NCI-H2196 treated with DMSO at 0.1 percent for 48 hours (cell line): Measurements from ENCODE around the gene XDH.

ENCODE experiments used
- DNase-seq: peaks from one replicate; lab custom pipeline; 2025; ENCODE audit not compliant: unreplicated experiment; lab: John Stamatoyannopoulos, UW

The XDH gene

GRCh38 chr2:31414601-31415241 is at the start of gene XDH:
XDH (minus strand) TSS chr2:31414742; CDS start chr2:31414666, 76 bp downstream.
- DNase-seq = peak; percentile 71

DNA sequence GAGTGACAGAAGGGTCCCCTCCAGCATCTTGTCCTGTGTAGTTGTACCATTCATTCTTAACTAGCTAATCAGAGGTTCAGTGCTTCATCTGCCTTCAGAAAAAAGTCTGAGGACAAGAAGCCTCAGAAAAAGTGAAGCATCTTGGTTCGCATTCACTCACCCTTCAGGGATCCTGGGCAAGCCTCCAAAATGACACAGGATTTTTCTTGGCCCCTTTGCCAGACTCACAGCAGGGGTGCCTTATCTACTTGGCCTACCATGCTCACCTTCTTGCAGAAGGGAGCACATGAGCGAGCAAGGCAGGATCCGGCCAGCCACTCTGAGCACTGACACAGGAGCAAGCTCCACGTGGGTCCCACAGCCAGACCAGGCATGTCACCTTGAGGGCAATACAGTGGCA is 43.1 kb upstream of the XDH start:
- DNase-seq = no peak

DNA sequence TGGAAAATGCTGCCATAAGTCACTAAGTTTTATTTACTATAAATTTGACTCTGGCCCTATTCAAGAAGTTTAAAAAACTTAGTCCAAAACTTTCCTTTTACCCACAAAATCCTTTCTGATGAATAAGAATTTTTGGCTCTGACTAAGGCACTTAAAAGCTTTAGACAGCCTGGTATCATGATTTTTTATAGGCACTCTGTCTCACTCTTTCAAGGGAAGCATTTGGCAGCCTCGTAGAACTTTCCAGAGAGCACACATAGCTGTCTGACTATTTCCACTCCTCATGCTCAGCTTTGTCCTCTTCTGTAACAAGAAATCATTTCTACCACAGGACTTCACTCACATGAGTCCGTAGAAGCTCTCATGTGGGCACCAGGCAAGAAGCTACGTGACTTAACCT is 32.3 kb upstream of the XDH start:
- DNase-seq = no peak

DNA sequence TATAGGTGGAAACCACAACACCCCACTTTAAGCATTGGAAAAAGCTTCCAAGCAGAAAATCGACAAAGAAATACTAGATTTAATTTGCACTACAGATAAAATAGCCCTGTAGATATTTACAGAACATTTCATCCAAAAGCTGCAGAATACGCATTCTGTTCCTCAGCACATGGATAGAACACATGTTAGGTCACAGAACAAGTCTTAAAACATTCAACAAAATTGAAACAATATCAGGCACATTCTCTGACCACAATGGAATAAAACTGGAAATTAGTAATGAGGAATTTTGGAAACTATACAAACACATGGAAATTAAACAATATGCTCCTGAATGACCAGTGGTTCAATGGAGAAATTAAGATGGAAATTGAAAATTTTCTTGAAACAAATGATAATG is 27.8 kb upstream of the XDH start:
- DNase-seq = no peak

GRCh38 chr2:31440764-31441163 is 26.2 kb upstream of the XDH start:
- DNase-seq = no peak

DNA sequence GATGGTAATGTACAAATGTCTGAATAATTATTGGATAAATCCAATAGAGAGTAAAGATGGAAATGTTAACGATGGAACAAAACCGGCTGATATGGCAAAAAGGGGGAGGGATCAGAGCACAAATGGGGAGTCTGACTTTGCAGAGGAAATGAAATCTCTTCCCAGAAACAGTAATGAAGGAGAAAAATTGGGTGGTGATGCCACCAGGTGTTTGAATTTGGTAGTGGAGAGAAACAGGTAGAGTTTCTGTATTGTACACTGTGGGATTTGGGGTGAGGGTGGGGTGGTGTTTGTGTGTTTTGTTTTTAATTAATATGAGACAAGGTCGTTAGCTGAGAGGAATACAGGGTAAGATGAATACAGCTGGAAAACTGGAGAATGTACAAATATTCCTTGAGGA is 20.4 kb upstream of the XDH start:
- DNase-seq = no peak

- DNase-seq = no peak
Measured at GRCh38 chr2:31433541-31433940, 19.0 kb upstream of the XDH start.

DNA sequence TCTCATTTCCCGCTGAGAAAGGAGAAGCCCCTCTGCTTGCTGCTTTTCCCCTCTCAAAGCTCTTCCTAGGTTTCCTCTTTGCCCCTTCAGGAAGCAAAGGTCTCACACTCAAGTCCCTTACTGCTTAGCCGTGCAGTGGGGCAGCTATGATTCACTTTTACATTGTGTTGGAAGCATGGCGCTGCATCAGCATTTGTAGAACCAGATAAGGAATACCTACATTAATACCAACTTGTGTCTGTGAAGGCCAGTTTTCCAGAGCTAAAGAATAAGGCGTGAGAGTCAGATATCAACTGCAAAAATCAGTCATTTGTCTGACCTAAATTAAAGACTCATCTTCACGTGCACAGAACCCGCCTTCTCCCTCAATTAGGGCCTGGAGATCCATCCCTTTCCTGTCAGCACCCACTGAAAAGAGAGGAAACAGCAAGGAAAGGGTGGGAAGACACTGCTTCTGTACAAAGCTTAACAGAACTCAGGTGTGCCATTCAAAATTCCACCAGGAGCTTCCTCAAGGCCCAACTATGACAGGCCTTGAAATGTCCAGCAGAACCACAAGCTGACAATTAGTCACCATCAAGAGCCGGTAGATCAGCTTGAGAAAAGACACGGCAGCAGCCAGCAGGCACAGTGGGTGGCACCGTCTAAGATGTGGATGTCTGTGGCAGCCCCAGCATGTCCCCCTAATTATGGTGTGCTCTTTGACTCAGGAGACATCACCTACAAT is 16.1 kb upstream of the XDH start:
- DNase-seq = no peak

DNA sequence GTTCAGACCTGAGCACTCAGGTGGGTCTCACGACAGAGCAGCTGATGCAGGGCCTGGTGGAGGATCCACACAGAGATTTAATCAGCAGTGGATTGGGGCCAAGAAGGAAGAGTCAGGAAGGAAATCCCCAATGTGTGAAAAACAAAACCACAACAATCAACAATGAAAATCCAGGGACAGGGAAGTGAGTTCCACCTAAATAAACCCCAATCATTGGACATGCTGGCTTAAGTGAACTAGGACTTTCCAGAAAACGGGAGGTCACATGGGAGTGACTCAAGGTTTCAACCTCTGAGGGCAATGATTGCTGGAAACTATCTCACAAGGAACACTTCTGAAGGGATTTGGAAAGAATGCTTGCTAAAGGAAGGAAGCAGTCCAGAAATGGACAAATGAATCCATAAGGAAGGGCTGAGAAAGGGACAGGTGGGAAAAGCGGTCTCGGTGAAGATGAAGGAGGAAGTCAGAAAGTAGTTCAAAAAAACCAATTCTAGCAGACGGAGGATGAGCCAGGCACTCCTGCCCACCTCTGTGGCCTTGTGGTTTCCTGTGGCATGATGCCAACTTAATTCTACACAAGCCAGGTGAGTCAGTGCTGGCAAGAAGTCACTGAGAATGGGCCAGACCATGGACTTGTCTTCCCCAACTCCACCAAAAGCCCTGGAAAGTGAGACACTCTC is 15.4 kb upstream of the XDH start:
- no peak for DNase-seq

DNA sequence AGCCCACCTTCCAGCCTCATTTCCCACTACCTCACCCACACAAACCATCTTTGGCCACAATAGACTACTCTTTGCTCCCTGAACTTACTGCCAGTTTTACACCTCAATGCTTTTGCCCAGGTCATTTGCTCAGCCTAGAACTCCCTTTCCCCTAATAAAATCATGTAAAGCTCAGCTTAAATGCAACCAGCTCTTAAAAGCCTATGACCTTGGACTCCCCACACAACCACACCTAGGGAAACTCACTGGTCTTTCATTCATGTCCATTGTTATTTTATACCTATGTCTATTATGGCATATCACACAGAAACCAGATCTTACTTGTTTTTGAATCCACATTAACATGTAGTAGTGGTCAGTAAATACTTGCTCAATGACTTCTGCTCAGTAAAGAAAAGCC is 14.5 kb upstream of the XDH start:
- DNase-seq = no peak

DNA sequence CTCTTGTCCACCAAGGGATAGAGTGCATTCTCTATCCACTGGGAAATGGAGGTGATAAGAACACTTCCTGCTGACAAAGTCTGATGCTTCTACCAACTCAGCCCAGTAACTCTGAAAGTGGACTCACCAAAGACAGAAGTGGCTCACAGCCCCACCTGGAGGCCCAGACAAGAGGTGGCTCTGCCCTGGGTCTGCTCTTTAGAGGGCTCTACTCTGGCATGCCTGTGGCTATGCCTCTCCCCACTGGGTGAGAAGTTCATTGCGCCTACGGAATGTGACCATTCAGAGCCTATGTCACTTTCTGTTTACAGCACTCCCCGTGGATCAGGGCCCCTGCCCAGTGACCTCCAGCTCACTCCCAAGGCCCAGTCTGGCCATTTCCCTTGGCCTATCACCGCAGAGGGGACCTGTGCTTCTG is 13.5 kb upstream of the XDH start:
- DNase-seq = no peak

DNA sequence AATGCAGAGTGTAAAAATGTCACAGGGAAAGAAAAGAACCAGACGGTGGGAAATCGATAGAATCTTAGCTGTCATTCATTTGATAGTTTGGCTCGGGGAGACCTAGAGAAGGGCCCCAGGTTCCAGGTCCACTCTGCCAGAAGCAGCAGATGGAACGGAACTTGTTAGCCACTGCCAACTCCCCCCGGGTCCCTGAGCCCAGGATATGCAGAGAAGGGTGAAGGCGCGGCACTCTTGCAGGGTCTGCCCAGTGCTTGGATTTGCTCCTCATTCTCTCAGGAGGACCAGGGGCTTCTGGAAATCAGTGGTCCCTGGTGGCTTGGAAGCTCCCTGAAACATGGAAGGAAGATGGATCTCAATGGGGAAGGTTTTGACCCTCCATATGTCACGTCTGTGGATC is 11.6 kb upstream of the XDH start:
- DNase-seq = no peak

DNA sequence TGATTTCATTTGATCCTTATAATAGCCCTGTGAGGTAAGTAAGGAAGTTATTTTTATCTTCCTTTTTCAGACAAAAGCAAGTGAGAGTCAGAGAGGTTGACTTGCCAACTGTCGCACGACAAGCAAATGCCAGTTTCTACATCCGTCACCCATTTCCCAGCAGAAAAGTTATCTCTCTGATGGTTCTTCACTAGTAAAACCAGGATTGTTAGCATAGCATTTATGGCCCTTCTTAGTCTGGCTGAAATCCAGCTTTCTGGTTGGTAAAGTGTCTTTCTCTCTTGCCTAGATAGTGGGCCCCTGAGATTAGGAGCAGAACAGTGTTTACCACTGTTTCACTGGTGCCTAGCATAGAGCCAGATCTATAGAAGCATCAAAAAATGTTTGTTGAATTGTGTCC is 7.1 kb upstream of the XDH start:
- DNase-seq = no peak

DNA sequence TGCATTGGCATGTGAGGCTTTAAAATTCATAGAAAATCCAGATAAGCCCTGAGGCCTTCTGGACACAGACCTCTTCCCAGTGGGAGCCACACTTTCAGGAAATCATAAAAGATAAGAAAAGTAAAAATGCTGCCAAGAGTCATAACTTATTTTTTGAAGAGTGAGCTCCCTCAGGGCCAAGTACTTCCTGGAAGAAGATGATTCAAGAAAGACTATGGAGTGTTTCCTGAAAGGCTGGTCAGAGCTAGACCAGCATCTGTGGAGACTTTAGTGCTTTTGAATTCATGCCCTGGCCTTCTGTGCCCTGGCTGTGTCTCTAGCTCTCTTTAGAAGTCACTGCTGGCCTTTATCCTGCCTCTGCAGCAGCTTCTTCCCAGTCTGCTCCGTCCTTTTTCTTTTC is 6.4 kb upstream of the XDH start:
- no peak for DNase-seq

DNA sequence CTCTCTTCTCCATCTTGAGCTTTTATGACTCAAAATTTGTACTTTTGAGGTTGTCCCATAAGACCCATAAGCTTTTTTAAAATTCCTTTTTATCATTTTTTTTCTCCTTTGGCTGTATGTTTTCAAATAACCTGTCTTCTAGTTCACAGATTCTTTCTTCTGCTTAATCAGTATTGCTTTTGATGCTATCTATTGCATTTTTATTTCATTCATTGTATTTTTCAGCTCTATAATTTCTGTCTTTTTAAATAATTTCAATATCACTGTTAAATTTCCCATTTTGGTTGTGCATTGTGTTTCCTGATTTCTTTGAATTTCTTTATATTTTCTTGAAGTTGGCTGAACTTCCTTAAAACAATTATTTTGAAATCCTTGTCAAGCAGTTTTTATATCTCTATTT is 4.8 kb upstream of the XDH start:
- DNase-seq = no peak

DNA sequence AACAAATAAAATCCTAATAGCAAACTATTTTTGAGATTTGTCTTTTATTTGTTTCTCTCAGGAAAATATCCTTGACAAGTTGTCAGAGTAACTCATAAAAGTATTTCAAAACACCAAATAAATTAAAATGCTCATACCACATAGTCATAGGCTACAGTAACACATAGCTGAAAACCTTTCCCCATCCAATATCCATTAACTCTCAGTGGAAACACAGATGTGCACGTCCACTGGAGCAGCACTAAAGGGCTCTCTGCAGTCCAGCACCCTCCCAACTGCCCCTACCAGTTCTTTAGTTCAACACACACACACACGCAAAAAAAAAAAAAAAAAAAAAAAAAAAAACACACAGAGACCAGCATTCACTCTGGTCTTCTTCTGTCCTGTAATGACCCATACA is 879 bp upstream of the XDH start:
- no peak for DNase-seq

DNA sequence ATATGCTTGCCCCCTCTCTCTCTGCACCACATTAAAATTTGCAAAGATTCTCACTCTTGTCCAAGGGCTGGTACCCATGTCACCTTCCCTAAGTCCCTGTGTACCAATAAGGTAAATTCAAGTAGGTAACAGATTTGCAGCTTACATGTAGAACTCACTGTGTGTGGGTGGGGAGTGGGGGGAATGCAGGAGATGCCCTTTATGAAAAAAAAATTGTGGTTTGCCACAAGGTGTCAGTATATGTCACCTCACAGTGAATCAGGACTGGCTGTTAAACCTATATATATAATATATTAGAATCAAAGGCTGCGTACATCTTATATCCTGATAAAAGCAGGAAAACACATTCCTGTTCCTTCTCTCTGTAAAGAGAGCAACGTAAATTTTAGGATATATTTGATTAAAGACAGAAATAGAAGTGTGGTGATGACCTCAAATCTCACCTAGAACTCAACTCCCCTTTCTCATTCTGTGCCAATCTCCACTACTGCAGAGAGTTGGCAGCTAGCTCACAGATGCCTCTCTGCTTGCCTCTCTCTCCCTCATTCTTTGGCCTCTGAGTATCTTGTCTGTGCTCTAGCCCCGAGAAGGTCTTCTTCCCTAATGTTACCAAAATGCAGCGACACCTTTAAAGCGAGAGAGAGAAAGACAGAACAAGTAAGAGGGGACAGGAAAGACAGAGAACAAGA is 536 bp downstream of the XDH start:
- peak; percentile 23 for DNase-seq

DNA sequence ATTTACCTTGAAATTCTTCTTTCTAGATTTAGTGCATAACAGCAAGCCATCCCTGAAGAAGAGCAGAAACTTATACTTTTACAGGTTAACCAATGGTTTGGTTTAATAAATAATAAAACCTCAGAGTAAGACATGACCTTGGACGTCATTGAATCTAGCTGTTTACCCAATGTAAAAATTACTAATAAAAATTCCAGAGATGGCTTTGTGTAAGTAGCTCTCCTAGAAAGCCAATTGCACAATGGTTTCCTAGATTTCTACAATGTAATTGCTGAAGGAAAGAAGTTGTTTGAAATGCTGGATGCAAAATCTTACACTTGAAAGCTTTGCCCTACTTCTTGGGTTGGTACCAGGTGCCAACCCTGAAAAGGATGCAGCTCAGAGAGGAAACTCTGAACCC is 1.5 kb downstream of the XDH start:
- DNase-seq = no peak

- DNase-seq = no peak
Measured at GRCh38 chr2:31411771-31412170, 2.8 kb downstream of the XDH start.

DNA sequence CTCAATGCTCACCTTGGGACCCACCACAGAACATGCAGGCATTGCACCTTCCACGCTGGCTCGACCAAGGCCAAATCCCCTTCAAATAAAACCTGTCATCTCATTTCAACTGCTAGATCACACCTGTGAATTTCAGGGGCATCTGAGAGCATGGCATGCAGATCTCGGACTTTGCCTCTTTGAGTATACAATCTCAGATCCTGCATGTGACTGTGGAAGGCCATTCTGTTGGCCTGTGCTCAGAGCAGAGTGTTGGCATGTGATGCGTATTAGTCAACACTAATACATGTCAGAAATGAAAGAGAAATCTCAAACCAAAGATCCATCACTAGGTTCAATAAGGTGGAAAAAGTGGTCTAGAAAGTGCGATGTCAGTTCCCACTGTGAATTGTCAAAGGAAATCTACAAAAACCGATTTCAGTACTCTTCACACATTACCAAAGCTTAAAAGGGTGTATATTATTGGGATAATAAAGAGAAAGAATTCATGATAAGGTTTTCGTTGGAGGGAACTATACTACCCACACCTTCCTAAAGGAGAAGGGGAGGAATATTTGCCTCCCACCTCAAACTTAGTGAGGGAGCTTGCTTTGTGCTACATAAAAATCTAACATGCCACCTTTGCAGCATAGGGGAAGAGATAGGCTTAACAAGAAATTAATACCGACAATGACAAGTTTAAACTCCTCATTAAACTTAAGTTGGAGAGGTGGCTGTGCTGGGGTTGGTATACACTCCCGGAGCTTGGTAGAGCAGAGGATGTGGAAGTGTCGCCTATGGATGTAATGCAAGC is 7.8 kb downstream of the XDH start:
- DNase-seq = no peak

DNA sequence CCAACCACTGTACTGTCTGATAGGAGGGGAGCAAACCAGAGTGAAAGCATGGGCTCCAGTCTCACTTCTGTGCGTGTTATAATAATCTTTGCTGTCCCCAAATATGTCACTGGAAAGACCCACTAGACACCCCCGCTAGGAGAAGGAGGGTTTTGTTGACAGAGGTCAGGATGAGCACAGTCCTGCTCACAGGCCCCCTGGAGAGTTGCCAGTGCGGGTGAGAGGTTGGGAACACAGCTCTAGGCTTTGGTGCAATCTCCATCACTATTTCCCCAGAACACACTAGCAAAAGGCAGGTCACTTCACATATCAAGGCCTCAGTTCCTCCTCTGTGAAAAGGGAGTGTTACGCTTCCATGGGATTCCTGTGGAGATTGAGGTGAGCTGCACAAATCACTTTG is 9.7 kb downstream of the XDH start:
- no peak for DNase-seq
